ENCODE data around the gene COA7. TPM values are rescaled to one million over a fixed set of nuclear protein-coding genes. Genes with fewer than 3 reads are reported as not detected.
A peak's percentile ranks its signal among the peaks of the same experiment; 100 is the strongest.
"Not testable (repeated sequence)": the region's sequence is repeated elsewhere in the genome, so short reads cannot be mapped to it uniquely, and the experiment has no call there.

COA7 gene
- polyA plus RNA-seq, 3 donors: 14.5 to 19.5 (median 15.9) TPM

DNA sequence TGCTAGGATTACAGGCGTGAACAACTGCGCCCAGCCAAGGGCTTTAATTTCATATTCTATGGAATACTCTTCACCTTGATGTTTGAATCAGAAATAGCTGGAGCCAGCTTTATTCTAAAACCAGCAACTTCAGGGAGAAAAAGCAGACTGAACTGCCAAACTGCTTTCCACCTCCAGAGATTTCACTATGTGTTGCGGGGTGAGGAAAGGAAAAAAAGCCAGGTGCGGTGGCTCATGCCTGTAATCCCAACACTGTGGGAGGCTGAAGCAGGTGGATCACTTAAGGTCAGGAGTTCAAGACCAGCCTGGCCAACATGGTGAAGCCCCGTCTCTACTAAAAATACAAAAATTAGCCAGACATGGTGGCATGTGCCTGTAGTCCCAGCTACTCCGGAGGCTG is 17.1 kb upstream of the COA7 start:
- not testable (repeated sequence) for DNase-seq (ENCODE audit: extremely low read depth in 1 of 11, low read depth in 9 of 11, low spot score in 4 of 11)

- no peak for DNase-seq (ENCODE audit: extremely low read depth in 1 of 11, low read depth in 9 of 11, low spot score in 4 of 11)
Measured at GRCh38 chr1:52713590-52713989, 15.4 kb upstream of the COA7 start.

- no peak for DNase-seq (ENCODE audit: extremely low read depth in 1 of 11, low read depth in 9 of 11, low spot score in 4 of 11)
Measured at GRCh38 chr1:52709016-52709415, 10.9 kb upstream of the COA7 start.

- DNase-seq (ENCODE audit: extremely low read depth in 1 of 11, low read depth in 9 of 11, low spot score in 4 of 11): no peak
Measured at GRCh38 chr1:52707927-52708655, 9.9 kb upstream of the COA7 start.

DNA sequence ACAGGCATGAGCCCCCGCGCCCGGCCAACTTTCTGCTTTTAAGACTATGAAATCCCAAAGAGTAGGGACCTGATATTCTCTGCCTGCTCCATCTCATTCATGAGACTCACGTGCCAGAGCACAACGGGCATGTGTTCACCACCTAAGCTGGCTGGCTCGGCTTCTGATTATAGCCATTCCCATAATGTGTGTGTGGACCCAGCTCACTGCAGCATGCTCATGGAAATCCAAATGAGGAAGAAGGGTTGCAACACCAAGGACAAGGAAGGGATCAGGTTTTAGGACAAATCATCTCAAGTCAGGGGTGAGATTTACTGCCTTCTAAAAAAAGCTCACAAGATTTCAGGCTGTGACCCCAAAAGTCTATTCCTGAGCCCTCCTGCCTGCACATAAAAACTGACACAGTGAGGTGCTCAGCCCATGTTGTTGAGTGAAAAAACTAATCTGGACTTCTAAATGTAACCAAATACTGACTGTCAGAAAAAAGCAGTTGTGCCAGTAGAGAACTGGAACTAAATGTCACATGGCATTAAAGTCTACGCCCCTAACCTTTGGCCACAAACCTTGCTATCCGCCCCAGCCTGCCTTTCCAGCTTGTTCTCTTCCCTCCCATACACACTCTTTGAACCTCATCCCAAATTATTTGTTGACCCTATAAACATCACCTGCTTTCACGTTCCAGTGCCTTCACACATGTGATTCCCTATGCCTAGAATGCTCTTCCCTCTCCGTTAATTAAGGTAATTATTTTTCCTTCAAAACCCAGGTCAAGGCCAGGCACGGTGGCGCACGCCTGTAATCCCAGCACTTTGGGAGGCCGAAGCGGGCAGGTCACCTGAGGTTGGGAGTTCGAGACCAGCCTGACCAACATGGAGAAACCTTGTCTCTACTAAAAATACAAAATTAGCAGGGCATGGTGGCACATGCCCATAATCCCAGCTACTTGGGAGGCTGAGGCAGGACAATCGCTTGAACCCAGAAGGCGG is 9.1 kb upstream of the COA7 start:
- no peak for DNase-seq (ENCODE audit: extremely low read depth in 1 of 11, low read depth in 9 of 11, low spot score in 4 of 11)

- no peak for DNase-seq (ENCODE audit: extremely low read depth in 1 of 11, low read depth in 9 of 11, low spot score in 4 of 11)
Measured at GRCh38 chr1:52706136-52706670, 8.1 kb upstream of the COA7 start.

DNA sequence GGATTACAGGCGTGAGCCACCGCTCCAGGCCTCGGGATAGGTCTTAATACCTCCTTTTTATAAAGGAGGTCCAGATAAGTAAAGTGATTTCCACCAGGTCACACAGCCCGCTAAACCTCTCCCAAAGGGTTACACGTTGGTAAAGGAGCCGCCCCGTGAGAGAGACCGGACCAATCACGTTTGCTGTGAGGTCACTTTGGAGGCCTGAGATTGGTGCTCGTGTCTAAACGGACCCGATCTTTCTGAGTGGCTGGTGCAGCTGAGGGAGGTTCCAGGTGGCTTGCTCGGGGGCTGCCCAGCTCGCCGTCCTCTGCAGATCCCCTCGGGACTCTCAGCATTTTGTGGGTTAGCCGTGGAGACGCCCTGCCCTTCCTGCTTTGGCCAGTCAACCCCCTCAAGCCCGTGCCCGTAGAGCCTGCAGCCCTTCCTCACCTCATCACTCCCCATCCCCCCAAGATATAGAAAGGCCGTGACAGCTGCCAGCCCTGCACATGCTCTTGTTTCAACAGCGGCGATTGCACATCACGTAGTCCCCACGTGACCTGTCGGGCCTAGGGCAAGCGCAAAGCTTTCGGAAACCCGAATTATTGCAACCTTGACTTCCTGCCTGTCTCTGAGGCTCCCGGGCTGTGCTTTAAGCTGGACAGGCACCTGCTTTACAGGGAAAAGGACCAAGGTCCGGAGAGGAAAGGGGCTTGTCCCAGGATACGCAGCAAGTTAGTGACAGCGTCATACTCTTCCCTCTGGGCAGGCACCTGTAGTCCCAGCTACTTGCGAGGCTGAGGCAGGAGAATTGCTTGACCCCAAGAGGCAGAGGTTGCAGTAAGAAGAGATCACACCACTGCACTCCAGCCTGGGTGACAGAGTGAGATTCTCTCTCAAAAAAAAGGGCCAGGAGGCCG is 5.0 kb upstream of the COA7 start:
- peak; percentile 64 to 91 (median 81) for DNase-seq (ENCODE audit: extremely low read depth in 1 of 11, low read depth in 9 of 11, low spot score in 4 of 11)

- DNase-seq (ENCODE audit: extremely low read depth in 1 of 11, low read depth in 9 of 11, low spot score in 4 of 11): no peak
Measured at GRCh38 chr1:52695627-52696026, 2.5 kb downstream of the COA7 start.

DNA sequence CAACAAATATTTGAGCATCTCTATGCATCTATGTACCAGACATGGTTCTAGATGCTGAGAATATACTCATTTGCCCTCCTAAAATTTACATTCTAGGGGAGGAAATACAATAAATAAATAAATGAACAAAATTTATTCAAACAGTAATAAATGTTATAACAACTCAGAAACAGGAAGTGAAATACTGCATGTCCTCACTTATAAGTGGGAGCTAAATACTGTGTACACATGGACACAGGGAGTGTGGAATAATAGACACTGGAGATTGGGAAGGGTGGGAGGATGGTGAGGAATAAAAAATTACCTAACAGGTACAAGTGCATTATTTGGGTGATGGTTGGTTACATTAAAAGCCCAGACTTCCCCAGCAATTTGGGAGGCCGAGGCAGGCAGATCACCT is 4.3 kb downstream of the COA7 start:
- DNase-seq (ENCODE audit: extremely low read depth in 1 of 11, low read depth in 9 of 11, low spot score in 4 of 11): no peak

DNA sequence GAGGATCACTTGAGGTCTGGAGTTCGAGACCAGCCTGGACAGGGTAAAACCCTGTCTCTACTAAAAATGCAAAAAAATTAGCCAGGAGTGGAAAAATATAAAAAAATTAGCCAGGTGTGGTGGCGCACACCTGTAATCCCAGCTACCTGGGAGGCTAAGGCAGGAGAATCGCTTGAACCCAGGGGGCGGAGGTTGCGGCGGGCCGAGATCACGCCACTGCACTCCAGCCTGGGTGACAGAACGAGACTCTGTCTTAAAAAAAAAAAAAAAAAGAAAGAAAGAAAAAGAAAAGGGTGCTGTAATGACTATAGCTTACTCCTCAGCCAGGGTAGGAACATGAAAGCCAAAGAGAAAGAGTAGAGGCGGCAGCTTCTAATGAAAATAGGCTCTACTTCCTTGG is 4.8 kb downstream of the COA7 start:
- not testable (repeated sequence) for DNase-seq (ENCODE audit: extremely low read depth in 1 of 11, low read depth in 9 of 11, low spot score in 4 of 11)

DNA sequence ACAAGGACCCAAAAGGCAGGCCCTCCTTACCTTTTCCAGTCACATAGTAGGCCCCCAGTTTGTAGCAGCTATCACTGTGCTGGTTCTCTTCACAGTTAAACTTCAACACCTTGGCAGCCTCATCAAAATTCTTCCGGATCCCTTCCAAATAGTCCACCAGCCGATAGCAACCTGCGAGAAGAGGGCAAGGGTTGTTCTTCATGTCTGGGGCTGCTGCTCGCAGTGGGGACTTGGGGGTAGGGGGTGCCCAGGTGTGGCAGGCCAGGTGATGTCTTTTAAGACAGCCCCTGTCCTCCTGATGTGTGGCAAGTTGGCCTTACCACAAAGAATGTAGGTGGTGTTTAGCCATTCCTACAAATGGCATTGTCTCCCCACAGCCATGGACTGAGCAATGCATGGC is 5.5 kb downstream of the COA7 start:
- no peak for DNase-seq (ENCODE audit: extremely low read depth in 1 of 11, low read depth in 9 of 11, low spot score in 4 of 11)

DNA sequence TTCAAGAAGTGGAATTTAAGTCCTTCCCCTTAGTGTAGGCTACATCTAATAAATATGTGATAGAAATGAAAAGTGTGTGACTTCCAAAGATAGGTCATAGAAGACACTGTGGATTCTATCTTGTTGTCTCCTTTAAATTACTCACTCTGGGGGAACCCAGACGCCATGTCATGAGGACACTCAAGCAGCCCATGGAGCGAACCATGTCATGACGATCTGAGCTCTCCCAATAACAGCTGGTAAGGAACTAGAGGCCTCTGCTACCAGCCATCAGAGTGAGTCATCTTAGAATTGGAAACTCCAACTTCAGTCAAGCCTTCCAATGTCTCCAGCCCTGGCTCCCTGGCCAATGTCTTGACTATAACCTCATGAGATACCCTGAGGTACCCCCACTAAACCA is 6.3 kb downstream of the COA7 start:
- no peak for DNase-seq (ENCODE audit: extremely low read depth in 1 of 11, low read depth in 9 of 11, low spot score in 4 of 11)

DNA sequence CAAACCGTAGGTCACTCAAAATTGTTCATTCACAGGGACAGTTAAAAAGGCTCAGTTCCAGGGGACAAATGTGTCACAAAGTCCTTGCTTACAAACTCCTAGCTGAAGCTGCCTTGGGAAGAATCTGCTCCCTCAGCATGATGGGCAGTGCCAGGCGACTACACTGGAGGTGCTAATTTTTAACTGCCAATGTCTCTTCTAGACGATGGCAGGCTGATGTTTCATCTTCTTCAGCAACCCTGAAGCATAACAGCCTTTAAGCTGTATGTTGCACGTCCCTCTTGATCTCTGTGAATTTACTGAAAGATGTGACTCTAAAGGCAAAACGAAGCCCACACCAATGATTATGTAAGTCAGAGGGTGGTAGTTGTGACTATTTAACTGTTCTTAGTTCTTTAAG is 11.3 kb downstream of the COA7 start:
- no peak for DNase-seq (ENCODE audit: extremely low read depth in 1 of 11, low read depth in 9 of 11, low spot score in 4 of 11)

- peak in 7 of 11 donors; percentile 36 to 63 (median 51) for DNase-seq (ENCODE audit: extremely low read depth in 1 of 11, low read depth in 9 of 11, low spot score in 4 of 11)
Measured at GRCh38 chr1:52686261-52686751, 11.8 kb downstream of the COA7 start.

- no peak for DNase-seq (ENCODE audit: extremely low read depth in 1 of 11, low read depth in 9 of 11, low spot score in 4 of 11)
Measured at GRCh38 chr1:52684545-52684944, 13.6 kb downstream of the COA7 start.

DNA sequence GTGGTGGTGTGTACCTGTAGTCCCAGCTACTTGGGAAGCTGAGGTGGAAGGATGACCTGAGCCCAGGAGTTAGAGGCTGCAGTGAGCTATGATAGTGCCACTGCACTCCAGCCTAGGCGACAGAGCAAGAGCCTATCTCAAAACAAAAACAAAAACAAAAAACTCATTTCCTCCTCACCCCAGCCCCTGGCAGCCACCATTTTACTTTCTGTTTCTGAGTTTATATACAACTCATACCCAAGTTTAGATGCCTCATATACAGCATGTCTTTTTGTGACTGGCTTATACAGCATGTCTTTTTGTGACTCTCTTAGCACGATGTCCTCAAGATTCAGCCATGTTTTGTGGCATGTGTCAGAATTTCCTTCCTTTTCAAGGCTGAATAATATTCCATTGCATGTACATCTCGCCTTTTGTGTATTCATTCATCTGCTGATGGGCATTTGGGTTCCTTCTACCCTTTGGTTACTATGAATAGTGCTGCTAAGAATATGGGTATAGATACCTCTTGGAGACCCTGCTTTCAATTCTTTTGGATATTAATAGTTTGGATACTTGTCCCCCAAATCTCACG is 14.7 kb downstream of the COA7 start:
- DNase-seq (ENCODE audit: extremely low read depth in 1 of 11, low read depth in 9 of 11, low spot score in 4 of 11): no peak

GRCh38 chr1:52681136-52681535 is 17.0 kb downstream of the COA7 start:
- DNase-seq (ENCODE audit: extremely low read depth in 1 of 11, low read depth in 9 of 11, low spot score in 4 of 11): no peak

- DNase-seq (ENCODE audit: extremely low read depth in 1 of 11, low read depth in 9 of 11, low spot score in 4 of 11): no peak
Measured at GRCh38 chr1:52680353-52680752, 17.8 kb downstream of the COA7 start.
